Activated T-cell treated with anti-CD3 and anti-CD28 coated beads, Interleukin-2, amount 50 U/mL, for 48 hours (primary cell): ENCODE measurements around the gene DHRS13.
A peak's percentile ranks its signal among the peaks of the same experiment; 100 is the strongest.
"Not testable (repeated sequence)": the region's sequence is repeated elsewhere in the genome, so short reads cannot be mapped to it uniquely, and the experiment has no call there.

Source experiments
- DNase-seq, 2 experiments: peaks; one replicate each; pipeline ENCODE4 v3.0.0-alpha.2; 2020

The DHRS13 gene

GRCh38 chr17:28934508-28934907, 31.6 kb upstream of the DHRS13 start:
- DNase-seq: not testable (repeated sequence)

DNA sequence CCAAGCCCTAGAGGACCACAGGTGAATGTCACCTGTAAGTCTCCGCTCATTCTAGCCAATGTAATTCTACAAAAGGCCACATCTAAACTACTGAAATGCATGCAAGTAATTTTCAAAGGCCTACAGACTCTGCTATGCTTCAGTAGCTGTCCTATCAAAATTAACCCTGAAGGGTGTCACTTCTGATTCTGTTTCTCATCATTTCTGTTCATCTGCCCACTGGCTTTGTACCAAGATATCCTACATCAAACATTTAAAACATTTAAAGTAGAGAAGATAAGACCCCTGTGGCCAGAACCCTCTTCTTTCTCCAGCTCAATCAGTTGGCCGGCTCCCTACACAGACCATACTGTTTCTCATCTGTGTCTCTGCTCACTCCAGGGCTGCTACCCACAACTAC, 26.9 kb upstream of the DHRS13 start:
- DNase-seq: no peak

DNA sequence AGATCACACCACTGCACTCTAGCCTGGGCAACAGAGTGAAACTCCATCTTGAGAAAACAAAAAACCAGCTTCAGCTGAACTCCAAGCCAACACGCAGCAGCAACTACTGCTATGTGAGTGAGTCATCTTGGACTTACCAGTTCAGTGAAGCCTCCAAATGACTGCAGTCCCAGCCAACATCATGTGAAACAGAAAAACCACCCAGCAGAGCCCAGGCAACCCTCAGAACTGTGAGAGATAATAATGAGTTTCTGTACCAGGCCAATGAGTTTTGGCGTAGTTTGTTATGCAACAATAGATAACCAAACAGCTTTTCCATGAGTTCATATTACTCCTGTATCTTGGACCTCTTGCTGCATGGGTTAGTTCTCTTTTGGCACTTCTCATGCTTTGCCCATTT, 25.2 kb upstream of the DHRS13 start:
- peak; percentile 36 to 51 for DNase-seq

GRCh38 chr17:28926786-28927185, 23.9 kb upstream of the DHRS13 start:
- DNase-seq: no peak

GRCh38 chr17:28926366-28926765, 23.5 kb upstream of the DHRS13 start:
- DNase-seq: no peak

DNA sequence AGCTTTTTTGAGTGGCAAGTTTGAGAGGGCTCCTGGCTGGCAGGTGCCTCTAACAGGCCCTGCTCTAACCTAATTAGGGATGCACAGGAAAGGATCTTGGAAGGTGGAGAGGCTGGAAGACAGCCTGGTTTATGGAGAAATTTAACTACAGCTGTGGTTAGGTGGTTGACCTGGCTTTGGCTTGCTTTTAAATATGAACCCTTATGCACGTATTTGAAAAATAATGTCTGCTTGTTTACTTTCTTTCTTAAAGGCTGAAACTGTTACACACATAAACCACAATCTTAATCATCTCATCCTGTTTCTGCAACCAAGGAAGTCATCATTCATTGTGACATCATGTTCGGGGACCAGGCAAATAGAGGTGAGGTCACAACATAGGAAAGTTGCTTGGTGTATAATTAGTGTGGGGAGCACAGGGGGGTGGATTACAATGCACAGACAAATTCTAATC, 23.1 kb upstream of the DHRS13 start:
- DNase-seq: no peak

- no peak for DNase-seq
Measured at GRCh38 chr17:28920201-28920600, 17.3 kb upstream of the DHRS13 start.

GRCh38 chr17:28918295-28918694, 15.4 kb upstream of the DHRS13 start:
- DNase-seq: no peak

- no peak for DNase-seq
Measured at GRCh38 chr17:28917465-28917864, 14.6 kb upstream of the DHRS13 start.

DNA sequence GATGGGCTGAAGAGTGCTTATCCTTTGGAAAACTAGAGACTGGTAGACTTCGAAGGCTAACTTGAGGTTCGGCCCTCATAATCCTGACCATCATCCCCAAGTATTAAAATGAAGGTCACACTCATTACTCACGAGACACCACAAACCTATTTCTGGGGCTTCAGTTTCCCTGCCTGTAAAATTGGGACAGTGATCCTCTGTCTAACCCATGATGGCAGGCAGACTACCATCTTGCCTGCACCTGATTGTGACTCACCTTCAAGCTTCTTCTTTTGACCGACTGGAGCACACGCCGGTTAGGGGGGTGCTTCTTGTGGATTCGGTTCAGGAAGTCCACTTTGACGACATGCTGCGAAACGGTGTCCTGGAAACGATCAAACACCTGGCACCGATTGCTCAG, 14.2 kb upstream of the DHRS13 start:
- DNase-seq: no peak

DNA sequence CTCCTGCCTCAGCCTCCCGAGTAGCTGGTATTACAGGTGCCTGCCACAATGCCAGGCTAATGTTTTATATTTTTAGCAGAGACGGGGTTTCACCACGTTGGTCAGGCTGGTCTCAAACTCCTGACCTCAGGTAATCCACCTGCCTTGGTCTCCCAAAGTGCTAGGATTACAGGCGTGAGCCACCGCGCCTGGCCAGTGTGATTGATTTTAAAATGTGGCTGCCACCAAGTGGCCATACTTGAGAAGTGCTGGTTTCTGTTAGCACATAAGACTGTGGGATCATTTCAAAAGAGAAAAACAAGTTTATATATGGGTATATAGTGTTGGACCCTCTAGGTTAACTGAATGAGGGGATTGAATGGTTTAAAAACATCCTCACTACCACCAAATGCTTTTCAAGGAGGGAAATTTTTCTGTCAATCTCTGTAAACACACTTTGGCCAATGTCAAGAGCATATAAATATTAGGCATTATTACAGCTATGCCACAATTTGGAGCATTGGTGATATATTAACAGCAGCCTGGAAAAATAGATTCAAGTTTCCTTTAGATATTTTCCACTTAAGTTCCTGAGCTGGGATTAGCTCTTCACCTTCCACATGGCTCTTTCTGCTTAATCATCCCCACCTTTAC, 13.5 kb upstream of the DHRS13 start:
- peak; percentile 56 to 59 for DNase-seq

GRCh38 chr17:28912938-28913333, 10.1 kb upstream of the DHRS13 start:
- DNase-seq: no peak

DNA sequence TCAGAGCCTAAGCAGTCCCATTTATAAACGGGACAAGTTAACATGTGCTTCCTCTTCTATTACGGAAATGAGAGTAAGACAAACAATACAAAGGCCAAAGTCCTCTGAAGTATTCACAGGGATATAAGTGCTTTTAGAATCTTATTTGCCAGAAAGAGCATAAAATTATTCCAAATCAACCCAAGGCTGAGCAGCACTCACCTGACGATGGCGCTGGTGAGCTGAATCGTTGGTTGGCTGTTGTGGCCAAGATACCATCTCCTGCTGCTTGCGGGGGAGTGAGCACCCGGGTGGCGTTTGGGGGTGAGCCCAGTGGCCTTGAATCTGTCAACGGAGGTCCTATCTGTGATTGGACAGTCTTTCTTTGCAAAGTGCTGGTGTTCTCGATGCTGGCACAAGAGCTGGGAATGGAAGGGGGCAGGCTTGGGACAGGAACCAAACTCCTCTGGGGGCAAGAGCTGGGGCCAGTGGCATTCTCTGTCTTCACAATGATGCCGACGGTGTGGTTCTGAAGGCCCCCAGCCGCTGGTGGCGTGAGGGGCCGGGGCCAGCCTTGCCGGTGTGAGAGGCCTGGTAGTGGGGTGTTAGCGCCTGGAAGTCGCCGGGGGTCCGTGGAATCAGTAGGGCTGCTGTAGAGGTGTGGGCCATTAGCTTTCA, 9.5 kb upstream of the DHRS13 start:
- DNase-seq: peak in 1 of 2 experiments; percentile 44

DNA sequence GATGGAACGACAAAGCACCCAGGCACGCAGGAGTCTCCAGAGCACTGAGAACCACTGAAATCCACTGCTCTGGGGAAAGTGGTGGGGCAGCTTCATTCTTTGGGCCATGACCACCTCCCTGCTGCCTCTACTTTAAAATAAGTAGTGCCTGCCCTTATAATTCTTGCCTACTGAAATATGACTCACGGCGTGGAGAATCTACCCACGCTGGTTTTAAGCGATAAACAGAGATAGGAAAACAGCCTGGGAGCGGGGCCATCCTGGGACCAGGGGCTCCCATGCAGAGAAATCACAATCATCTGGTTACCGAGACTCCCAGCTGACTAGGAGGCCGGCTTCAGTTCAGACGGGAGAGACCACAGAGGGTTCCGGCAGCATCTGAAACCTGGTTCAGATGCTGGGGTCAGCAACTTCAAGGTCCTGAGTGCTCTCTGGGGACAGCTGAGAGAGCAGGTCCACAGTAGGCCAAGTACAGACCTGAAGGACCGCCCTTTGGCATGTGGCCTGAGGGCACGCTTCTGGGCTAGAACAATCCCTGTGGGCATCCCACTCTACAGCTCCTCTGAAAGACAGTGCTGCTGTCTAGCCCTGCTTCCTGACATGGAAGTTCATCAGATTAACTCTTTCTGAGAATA, 8.6 kb upstream of the DHRS13 start:
- DNase-seq: no peak

- DNase-seq: no peak
Measured at GRCh38 chr17:28910534-28910933, 7.7 kb upstream of the DHRS13 start.

DNA sequence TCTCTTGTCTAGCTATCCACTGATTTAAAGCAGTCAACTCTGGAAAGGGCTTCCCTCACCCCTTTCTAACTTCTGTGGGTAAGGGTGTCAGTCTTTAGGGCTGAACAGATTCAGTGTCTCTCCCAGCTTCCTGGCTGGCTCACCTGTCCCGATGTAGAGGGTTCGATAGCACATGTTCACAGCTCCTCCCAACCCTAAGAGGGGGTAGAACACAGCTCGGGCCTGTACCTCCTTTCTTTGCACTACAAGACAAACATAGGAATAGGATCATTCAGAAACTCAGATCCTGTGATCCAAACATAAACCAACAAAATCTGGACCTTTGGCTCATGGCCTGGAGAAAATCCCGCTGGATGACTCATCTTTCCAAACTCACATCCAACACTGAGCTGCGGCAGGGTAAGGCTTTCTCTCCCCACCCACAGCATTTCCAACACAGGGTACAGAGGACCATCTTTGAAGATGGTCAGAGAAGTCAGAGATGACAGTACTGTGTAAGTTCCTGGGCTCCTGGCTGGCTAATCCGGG, 5.8 kb upstream of the DHRS13 start:
- no peak for DNase-seq

DNA sequence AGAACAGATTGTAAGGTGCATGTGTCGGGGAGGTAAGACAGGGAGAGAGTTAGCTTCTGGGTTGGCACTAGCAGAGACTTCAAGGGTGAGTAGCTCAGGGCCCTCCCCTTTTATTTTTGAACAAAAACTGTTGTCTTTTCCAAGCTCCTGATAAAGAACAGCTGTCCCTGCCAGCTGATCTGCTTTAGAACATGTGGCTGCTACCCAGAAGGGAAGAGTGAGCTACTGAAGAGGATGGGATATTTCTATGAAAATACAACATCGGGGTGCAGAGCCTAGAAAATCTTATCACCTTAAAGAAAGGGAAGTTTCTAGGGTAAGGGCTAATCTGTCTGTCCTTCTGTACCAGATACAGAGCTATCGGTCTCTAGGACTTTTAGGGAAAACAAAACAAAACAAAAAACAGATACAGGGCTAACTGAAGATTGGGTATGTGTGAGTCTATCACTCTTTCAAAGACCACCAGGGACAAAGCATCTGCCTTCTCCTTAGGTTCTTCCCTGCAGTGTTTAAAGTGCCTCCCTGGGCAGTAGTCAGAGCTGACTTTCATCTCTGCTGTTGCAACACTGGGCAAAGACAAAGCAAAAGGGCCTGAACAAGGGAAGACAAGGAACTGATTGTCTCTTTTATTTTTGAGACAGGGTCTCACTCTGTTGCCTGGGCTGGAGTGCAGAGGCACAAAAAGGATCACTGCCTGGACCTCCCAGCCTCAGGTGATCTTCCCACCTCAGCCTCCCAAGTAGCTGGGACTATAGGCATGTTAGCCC, 5.0 kb upstream of the DHRS13 start:
- DNase-seq: no peak

DNA sequence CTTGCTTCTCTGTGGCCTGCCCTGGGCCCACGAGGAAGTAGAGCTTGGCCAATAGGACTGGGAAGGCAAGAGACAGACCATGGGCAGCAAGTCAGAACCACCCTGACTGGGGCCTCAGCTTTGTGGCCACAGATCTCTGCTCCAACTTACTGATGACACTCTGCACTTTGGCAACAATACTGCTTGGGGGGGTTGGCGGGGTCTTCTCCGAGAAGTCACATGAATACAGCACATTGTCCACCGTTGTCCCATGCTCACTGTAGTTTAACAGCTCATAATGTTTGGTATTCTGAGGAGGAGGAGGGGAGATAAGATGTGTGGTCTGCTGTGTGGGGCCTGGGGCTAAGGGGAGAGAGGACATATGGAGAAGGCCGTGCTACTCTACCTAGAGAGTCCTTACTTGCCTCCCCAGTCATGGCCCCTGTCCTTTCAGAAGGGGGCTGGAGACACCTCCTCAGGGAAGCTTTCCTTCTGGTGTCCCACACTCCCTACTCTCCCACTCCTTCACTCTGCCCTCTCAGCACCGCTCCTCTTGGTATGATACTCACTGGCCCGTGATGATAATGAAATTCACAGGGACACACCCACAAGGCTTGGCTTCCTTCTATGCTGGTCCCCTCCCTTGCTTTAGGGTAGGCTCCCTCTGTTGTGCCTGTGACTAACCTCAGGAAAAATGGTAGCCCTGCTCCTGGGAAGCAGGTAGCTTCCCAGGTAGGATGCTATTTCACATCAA, 4.0 kb upstream of the DHRS13 start:
- no peak for DNase-seq

DNA sequence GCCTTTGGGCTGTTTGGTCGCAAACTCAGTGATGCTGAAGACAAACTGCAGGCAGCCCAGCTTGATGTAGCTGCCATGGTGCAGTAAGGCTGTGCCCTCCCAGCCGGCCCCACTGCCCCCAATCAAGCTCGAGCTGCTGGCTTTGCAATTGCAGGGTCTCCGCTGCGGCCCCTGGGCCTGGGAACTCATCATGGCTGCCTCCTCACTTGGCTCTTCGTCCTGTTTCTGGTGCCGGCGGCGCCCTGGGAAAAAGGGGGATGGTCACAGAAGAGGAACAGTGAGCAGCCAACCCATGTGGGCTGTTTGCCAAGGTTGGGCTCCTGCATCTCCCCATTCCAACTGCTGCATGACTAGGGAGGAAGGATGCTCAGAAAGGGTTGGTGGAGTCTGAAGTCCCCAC, 3.4 kb upstream of the DHRS13 start:
- no peak for DNase-seq

- DNase-seq: no peak
Measured at GRCh38 chr17:28904800-28905199, 1.9 kb upstream of the DHRS13 start.

- DNase-seq: not testable (repeated sequence)
Measured at GRCh38 chr17:28903546-28903841, 615 bp upstream of the DHRS13 start.

GRCh38 chr17:28901866-28902818, 737 bp downstream of the DHRS13 start:
- DNase-seq: peak; percentile 70 to 75
